Suprapubic skin (tissue), 3 donors: ENCODE measurements around the gene APMAP.

Experiments used
- POLR2AphosphoS5 ChIP-seq, 3 donors: sonication (generic); formaldehyde crosslinking; IDR thresholded peaks; one replicate each; pipeline ENCODE4 v1.6.1; 2017; ENCODE audit warnings: antibody characterized with exemption in 3 of 3
- TF ChIP-seq, protein P1 (sequence below), 2 donors: fragments of 200-600 bp in 1 of 2; fragments of 450-650 bp in 1 of 2; sonication (generic) in 1 of 2; IDR thresholded peaks; one replicate each; pipeline ENCODE4 v1.5.1; 2016 to 2019; ENCODE audit warnings: antibody characterized with exemption in 2 of 2, mild to moderate bottlenecking in 1 of 2, moderate library complexity in 1 of 2

GRCh38 chr20:24970030-24970553 lies 22.5 kb downstream of the APMAP start:
- TF ChIP-seq, protein P1, sequence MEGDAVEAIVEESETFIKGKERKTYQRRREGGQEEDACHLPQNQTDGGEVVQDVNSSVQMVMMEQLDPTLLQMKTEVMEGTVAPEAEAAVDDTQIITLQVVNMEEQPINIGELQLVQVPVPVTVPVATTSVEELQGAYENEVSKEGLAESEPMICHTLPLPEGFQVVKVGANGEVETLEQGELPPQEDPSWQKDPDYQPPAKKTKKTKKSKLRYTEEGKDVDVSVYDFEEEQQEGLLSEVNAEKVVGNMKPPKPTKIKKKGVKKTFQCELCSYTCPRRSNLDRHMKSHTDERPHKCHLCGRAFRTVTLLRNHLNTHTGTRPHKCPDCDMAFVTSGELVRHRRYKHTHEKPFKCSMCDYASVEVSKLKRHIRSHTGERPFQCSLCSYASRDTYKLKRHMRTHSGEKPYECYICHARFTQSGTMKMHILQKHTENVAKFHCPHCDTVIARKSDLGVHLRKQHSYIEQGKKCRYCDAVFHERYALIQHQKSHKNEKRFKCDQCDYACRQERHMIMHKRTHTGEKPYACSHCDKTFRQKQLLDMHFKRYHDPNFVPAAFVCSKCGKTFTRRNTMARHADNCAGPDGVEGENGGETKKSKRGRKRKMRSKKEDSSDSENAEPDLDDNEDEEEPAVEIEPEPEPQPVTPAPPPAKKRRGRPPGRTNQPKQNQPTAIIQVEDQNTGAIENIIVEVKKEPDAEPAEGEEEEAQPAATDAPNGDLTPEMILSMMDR (IDR thresholded peaks at IDR 0.05) = no peak
- no peak for TF ChIP-seq POLR2AphosphoS5 (IDR thresholded peaks at IDR 0.05)
